K562 (cell line): Measurements from ENCODE around the gene ATP9A.

Experiments
- BCLAF1 ChIP-seq, 2 experiments: fragments of 450-650 bp in 1 of 2; IDR thresholded peaks; 2 replicates each; pipeline ENCODE4 v1.6.1; 2011 to 2017; ENCODE audit warnings: low read depth in 2 of 2, antibody characterized with exemption in 1 of 2, borderline replicate concordance in 1 of 2, low read length in 1 of 2, mild to moderate bottlenecking in 1 of 2, mixed read lengths in 1 of 2; ENCODE audit not compliant: control insufficient read depth in 1 of 2
- CTCF ChIP-seq, 3 experiments: IDR thresholded peaks in 2 of 3; conservative IDR thresholded peaks in 1 of 3; 2 replicates each; pipeline ENCODE4 v1.5.1; 2011 to 2012; ENCODE audit warnings: low read length in 3 of 3, mild to moderate bottlenecking in 3 of 3, control low read depth in 2 of 3, improper control_type of control experiment in 1 of 3, inconsistent platforms in 1 of 3, low read depth in 1 of 3, mixed read lengths in 1 of 3, moderate library complexity in 1 of 3; ENCODE audit not compliant: insufficient read depth in 2 of 3
- FOS ChIP-seq: IDR thresholded peaks from 3 replicates; pipeline ENCODE4 v1.6.1; 2011; ENCODE audit not compliant: insufficient read length; ENCODE audit errors: extremely low read depth
- HCFC1 ChIP-seq: IDR thresholded peaks from 2 replicates; pipeline ENCODE4 v1.6.1; 2012; ENCODE audit warnings: low read depth, low read length, improper control_type of control experiment
- MTA2 ChIP-seq: fragments of 450-650 bp; IDR thresholded peaks from 2 replicates; pipeline ENCODE4 v1.6.1; 2016; ENCODE audit warnings: low read depth
- POLR2A ChIP-seq: fragments of 450-650 bp; conservative IDR thresholded peaks from 2 replicates; pipeline ENCODE4 v1.6.1; 2016

GRCh38 chr20:51650685-51651134, 117.5 kb downstream of the ATP9A start:
- no peak for TF ChIP-seq CTCF (IDR thresholded peaks at IDR 0.05 in 2 of 3, conservative IDR thresholded peaks at IDR 0.05 in 1 of 3; ENCODE audit: insufficient read depth in 2 of 3, low read depth in 1 of 3, low read length in 3 of 3)
- no peak for TF ChIP-seq BCLAF1 (IDR thresholded peaks at IDR 0.05; ENCODE audit: borderline replicate concordance in 1 of 2, control insufficient read depth in 1 of 2, low read depth in 2 of 2, low read length in 1 of 2)
- TF ChIP-seq MTA2: no peak
- TF ChIP-seq FOS: no peak
- TF ChIP-seq POLR2A: no peak
- no peak for TF ChIP-seq HCFC1
